Measurements from ENCODE around the gene CLCA4. TPM values are rescaled to one million over a fixed set of nuclear protein-coding genes. Genes with fewer than 3 reads are reported as not detected.
A peak's percentile ranks its signal among the peaks of the same experiment; 100 is the strongest.

Gene CLCA4
- total RNA-seq, 1 donor from 2014 or later, result not detected

DNA sequence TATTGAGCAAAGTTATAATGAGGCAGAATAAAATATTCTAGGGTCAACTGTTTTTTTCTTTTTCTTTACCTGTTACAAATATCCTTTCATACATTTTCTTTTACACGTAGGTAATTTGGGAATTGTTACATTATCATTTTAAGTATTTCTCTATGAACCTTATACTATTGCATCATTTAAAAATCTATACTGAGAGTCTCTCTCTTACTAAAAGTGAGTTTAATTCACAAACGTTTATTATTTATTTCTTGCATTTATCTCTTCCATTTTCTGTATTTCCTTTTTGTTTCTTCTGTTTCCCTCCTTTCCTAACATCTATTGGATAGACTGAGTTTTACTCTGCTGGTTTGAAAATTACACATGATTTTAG lies 25.4 kb upstream of the CLCA4 start:
- no peak for ATAC-seq

GRCh38 chr1:86522240-86522639 lies 24.6 kb upstream of the CLCA4 start:
- intact Hi-C loops (cut with DNase I), result no loop called here
- ATAC-seq (no peak), DNase-seq (ENCODE audit: low spot score) (no peak)

More for the DNA sequence above, 25.4 kb upstream of the CLCA4 start:
- intact Hi-C loops (cut with DNase I), result no loop called here
- DNase-seq (ENCODE audit: low spot score), result no peak

GRCh38 chr1:86523670-86524354 lies 23.1 kb upstream of the CLCA4 start:
- DNase-seq (ENCODE audit: low spot score) (no peak), ATAC-seq (peak; percentile 17)
- intact Hi-C loops (cut with DNase I), result no loop called here

- intact Hi-C loops (cut with DNase I), result no loop called here
- ATAC-seq, result no peak
- DNase-seq (ENCODE audit: low spot score), result no peak
Observed at GRCh38 chr1:86527306-86527705, 19.6 kb upstream of the CLCA4 start.

- ATAC-seq (no peak), DNase-seq (ENCODE audit: low spot score) (no peak)
- intact Hi-C loops (cut with DNase I), result no loop called here
Observed at GRCh38 chr1:86530211-86530845, 16.6 kb upstream of the CLCA4 start.

GRCh38 chr1:86537928-86538695 lies 8.8 kb upstream of the CLCA4 start:
- no peak for ATAC-seq
- no peak for DNase-seq (ENCODE audit: low spot score)
- intact Hi-C loops (cut with DNase I), result no loop called here

DNA sequence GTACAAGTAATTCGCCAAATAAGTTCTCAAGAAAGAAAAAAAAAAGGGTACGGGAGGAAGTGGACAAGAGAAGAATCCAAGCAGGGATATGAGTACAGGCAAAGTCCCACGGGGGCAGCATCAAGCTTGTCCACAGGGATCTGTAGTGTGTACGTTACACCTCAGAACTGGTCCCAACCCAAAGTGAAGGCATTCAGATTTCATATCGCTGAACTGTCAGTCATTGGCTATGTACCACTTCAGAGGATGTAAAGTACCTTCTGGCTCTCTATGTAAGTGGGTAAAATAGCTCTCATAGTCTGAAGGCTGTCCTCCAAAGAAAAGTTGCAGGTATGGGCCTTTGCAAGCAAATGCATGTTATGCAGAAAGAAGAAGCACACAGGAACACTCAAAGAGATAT lies 8.1 kb upstream of the CLCA4 start:
- intact Hi-C loops (cut with DNase I), result no loop called here
- no peak for DNase-seq (ENCODE audit: low spot score)
- ATAC-seq, result no peak

DNA sequence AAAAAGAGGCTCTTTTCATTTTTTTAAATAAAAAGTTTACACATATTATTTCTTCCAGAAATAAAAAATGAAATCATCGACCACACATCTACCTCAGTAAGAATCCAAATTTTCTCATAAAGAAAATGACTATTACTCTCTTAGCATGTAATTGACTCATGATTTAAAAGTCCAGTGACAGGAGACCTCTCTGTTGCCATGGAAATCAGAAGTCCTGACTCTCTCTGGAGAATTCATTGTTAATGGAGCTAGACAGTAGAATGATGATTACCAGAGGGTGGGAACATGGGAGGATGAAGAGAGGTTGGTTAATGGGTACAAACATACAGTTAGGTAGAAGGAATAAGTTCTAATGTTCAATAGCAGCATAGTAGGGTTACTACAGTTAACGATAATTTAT lies 5.0 kb upstream of the CLCA4 start:
- ATAC-seq, result no peak
- intact Hi-C loops (cut with DNase I), result no loop called here
- DNase-seq (ENCODE audit: low spot score), result no peak

DNA sequence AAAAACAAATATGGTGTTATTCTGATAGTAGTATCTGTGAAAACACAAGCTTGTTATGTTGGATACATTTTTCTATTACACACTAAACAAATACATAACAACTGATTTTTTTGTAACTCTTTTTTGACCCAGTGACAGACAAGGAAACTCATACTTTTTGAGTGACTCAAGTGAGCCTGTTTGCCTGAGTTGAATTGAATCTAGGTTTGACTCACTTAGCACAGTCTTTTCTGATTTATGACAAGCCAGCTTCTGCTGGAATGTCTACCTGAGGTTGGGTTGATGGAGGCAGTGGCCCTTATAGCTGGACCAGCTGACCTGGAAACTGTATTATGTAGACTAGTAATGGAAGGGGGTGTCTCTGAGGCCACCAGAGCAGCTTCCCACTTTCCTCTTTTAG lies 4.2 kb upstream of the CLCA4 start:
- no peak for DNase-seq (ENCODE audit: low spot score)
- intact Hi-C loops (cut with DNase I), result no loop called here
- ATAC-seq, result no peak

GRCh38 chr1:86548839-86549238 lies 2.0 kb downstream of the CLCA4 start:
- no peak for ATAC-seq
- intact Hi-C loops (cut with DNase I), result no loop called here
- DNase-seq (ENCODE audit: low spot score), result no peak

DNA sequence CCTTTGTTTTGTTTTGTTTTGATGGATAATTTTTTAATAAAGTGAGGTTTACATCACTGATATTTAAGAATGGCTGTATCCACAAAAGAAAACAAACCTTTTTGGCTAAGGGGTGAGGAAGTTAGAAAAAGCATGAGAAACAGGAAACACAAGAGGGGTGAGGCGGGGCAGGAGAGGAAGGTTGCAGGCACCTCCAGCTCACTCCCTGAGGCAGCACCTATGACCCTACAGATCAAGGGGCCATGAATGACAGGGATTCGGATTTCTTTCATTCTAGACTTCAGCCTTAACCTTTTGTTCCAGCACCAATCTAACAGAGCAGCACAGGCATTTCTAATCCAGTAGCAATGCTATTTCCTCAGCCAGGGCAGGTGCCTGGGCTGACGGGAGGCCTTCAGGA lies 4.4 kb downstream of the CLCA4 start:
- intact Hi-C loops (cut with DNase I), result no loop called here
- no peak for ATAC-seq
- DNase-seq (ENCODE audit: low spot score), result no peak

DNA sequence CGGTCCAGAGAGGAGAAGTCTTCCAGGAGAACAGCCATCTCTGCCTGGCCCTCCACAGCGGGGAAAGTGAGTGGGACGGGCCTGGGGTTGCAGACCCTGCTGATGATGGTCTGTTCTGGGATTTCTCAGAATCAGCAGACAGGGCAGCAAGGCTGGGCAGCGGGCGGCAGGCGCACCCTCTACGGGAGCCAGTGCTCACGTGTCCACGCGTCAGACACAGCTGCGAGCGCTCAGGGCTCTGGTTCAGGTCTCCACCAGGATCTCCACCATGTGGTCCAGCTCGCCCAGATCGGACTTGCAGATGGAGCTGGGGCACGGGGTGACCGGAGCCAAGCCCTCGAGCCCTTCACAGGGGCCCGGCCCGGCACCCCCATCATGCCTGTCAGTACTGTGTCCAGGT lies 5.5 kb downstream of the CLCA4 start:
- no peak for ATAC-seq
- DNase-seq (ENCODE audit: low spot score), result no peak
- intact Hi-C loops (cut with DNase I), result no loop called here

GRCh38 chr1:86557739-86558138 lies 10.9 kb downstream of the CLCA4 start:
- DNase-seq (ENCODE audit: low spot score) (no peak), ATAC-seq (no peak)
- intact Hi-C loops (cut with DNase I), result no loop called here

- no peak for DNase-seq (ENCODE audit: low spot score)
- no peak for ATAC-seq
- intact Hi-C loops (cut with DNase I), result no loop called here
Observed at GRCh38 chr1:86563849-86564248, 17.0 kb downstream of the CLCA4 start.

DNA sequence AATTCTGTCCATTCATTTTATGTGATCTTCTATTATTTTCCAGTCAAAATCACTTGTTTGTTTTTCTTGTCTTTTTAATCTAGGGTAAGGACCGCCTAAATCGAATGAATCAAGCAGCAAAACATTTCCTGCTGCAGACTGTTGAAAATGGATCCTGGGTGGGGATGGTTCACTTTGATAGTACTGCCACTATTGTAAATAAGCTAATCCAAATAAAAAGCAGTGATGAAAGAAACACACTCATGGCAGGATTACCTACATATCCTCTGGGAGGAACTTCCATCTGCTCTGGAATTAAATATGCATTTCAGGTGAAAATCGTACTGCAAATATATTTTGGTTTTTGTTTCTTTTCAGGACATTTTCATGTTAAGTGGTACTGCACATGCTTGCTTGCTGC lies 20.5 kb downstream of the CLCA4 start:
- no peak for ATAC-seq
- intact Hi-C loops (cut with DNase I), result no loop called here
- no peak for DNase-seq (ENCODE audit: low spot score)

DNA sequence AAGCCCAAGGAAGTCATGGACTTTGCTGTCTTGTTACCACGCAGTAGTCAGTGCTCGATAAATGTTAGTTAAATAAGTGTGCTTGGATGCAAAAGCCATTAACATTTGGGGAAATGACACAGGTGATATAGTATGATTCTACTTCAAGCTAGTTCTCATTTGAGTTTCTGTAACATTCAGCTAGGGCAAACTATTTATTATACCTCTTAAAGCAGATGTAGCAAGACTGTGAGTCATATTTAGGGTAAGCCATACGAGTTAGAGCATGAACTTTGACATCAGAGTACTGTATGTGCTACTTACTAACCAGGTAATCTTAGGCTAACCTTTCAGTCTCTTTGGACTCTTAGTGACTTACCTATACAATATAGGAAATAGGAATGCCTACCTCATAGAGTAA lies 21.0 kb downstream of the CLCA4 start:
- no peak for ATAC-seq
- DNase-seq (ENCODE audit: low spot score), result no peak
- intact Hi-C loops (cut with DNase I), result no loop called here

GRCh38 chr1:86573763-86574484 lies 27.0 kb downstream of the CLCA4 start:
- DNase-seq (ENCODE audit: low spot score) (no peak), ATAC-seq (no peak)
- intact Hi-C loops (cut with DNase I), result no loop called here

GRCh38 chr1:86581231-86581630 lies 34.4 kb downstream of the CLCA4 start:
- ATAC-seq (no peak), DNase-seq (ENCODE audit: low spot score) (no peak)
- intact Hi-C loops (cut with DNase I), result no loop called here

- ATAC-seq, result no peak
Observed at GRCh38 chr1:86582161-86582560, 35.3 kb downstream of the CLCA4 start.

GRCh38 chr1:86583032-86583431 lies 36.2 kb downstream of the CLCA4 start:
- ATAC-seq (no peak), DNase-seq (ENCODE audit: low spot score) (no peak)
- intact Hi-C loops (cut with DNase I), result no loop called here

More at GRCh38 chr1:86582161-86582560, 35.3 kb downstream of the CLCA4 start:
- no peak for DNase-seq (ENCODE audit: low spot score)
- intact Hi-C loops (cut with DNase I), result no loop called here
